HG02885 (cell line): ENCODE data around the gene HNRNPR.
"Not testable (repeated sequence)": the region's sequence is repeated elsewhere in the genome, so short reads cannot be mapped to it uniquely, and the experiment has no call there.

Source experiments
- ATAC-seq: cut with Tn5 transposase; IDR thresholded peaks from one replicate; pipeline ENCODE4 v1.9.1; 2021; ENCODE audit warnings: mild to moderate bottlenecking; ENCODE audit not compliant: unreplicated experiment, poor library complexity

HNRNPR gene

DNA sequence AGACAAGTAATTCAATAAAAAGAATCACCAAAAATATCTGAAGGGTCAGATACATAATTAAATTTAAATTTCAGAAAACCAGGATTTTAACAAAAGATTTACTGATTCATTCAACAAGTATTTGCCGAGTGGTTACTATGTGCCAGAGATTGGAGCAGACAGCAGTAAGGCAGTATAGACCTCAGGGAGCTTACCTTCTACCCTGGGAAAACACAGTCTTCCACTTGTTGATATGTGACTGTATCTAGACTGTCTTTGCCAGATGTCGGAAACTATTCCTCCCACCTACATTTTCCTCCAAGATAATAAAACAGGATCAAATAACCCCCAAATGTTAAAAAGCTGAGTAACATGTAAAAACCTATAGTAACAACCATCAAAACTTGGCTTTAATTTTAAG is 6.2 kb downstream of the HNRNPR start:
- no peak for ATAC-seq

DNA sequence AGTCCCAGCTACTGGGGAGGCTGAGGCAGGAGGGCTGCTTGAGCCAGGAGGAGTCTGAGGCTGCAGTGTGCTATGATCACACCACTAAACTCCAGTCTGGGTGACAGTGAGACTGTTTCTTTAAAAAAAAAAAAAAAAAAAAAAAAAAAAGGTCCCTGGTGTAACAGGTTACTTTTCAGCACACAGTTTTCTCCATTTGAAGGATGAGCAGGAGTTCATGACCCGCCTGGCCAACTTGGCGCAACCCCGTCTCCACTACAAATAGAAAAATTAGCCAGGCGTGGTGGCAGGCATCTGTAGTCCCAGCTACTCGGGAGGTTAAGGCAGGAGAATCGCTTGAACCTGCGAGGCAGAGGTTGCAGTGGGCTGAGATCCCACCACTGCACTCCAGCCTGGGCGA is 12.4 kb downstream of the HNRNPR start:
- ATAC-seq = no peak

- no peak for ATAC-seq
Observed at GRCh38 chr1:23330846-23331245, 13.2 kb downstream of the HNRNPR start.

- ATAC-seq = no peak
Observed at GRCh38 chr1:23325393-23325792, 18.7 kb downstream of the HNRNPR start.

DNA sequence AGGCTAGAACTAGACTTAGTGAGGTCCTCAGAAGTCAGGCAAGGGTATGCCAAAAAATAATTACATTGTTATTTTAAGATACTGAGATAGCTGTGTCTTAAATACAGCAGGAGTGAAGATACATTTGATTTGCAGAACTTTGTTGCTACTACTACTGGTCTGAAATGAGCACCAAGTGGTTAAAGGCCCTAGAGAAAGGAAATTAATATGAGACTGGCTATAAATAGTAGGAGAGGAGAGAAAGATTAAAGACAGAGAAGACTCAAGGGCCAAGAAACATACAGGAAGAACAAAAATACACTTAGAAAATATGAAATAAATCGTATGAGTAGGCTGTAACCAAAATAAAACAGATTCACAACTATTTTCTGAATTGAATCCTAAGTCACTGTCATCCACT is 21.3 kb downstream of the HNRNPR start:
- no peak for ATAC-seq

GRCh38 chr1:23310280-23310679 is 33.8 kb downstream of the HNRNPR start:
- ATAC-seq = not testable (repeated sequence)

- ATAC-seq = no peak
Observed at GRCh38 chr1:23304140-23304620, 39.9 kb downstream of the HNRNPR start.

GRCh38 chr1:23303524-23303923 is 40.6 kb downstream of the HNRNPR start:
- no peak for ATAC-seq

DNA sequence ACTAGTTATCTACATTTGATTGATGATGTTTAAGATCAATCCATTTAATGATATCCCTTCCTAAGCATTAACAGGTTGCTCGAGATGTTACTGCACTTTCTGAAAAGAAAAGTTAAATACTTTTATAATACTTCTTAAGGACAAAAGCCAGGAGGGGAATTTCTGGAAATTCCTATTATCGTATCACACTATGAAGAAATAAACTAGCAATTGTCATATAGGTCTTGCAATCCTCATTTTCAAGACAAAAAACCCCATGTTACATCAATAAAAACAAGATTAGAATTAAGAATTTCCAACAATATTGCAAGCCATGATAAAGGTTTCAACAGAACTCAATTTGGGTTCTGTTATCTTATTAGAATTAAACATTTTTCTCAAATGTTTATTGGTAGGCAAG is 47.2 kb downstream of the HNRNPR start:
- no peak for ATAC-seq

DNA sequence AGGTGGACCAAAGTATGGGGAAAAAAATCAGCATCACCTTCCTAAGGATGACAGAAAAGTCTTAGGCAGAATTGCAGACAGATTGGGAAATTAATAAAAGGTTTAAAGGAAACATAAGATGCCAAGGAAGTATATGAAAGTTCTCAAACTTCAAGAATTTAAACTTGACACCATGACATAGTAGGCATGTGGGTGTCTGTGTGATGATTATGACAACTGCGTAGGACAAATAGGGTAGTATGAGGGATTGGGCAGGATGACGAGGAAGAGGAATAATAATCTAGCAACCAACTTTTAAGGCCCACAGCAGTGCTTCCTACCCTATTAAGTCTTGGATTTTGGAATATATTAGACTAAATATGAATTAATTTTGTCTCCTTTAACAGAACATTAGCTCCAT is 52.4 kb downstream of the HNRNPR start:
- no peak for ATAC-seq

DNA sequence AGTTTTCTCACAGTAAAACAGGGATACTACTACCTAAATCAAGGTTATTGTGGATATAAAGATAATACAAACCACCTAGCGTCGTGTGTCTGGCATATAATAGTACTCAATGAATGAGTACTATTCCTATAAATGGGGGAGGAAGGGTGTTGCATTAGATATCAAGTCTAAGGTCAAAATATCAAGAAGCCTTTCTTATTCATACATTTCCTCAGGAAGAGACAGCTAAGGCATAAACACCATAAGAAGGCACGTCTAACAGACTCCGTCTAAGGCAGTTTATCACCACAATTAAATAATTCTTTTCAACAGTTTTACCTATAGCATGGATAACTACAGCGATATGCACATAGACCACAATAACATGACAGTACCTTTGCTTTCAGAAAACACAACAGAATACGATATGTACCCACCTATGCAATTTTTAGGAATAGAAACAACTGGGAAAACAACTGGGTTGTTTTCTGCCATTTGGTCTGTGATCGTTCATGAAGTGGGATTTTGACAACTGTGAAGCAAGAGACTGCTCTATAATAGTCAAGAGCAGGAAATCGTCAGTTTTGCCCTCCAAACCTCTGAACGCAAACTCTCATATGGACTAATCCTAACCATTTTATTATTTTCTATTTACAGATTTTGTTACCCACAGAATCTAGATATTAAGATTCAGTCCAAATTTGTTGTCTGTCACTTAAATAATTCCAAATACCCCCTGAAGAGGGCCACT is 53.1 kb downstream of the HNRNPR start:
- ATAC-seq = no peak

DNA sequence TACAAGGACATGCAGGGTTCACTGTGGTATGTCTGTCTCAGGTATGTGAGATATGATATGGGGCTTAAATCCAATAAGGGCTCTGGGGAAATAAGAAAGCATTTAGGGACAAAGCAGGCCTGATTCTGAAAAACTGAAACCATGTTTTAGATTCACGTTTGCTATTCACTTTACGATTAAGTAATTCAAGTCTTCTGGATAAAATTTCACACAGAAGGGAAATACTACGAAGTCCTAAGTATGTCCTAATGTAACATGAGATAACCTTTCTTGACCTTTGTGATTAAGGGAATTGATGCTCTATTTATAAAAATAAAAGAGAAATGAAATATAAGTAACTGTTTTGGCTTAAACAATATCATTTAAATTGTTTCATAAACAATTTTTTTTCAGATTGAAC is 55.4 kb downstream of the HNRNPR start:
- ATAC-seq = no peak

DNA sequence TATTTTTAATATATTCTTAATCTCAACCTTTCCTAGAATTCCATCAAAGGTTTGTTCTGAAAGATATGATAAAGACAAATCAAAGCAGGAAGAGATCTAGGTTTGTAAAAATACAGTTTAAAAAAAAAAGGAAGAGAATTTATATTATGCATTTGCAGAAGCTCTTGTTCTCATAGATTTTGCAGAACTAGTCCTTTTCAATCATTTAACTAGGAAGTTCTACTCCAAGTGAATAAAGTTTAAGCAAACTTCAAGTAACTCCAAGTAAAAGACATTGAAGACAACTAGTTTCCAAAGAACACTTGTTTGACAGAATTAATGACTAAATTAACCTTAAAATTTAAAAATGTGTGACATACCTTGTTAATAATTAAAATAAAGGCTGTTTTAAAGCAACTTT is 55.9 kb downstream of the HNRNPR start:
- no peak for ATAC-seq

GRCh38 chr1:23286401-23286800 is 57.7 kb downstream of the HNRNPR start:
- no peak for ATAC-seq

DNA sequence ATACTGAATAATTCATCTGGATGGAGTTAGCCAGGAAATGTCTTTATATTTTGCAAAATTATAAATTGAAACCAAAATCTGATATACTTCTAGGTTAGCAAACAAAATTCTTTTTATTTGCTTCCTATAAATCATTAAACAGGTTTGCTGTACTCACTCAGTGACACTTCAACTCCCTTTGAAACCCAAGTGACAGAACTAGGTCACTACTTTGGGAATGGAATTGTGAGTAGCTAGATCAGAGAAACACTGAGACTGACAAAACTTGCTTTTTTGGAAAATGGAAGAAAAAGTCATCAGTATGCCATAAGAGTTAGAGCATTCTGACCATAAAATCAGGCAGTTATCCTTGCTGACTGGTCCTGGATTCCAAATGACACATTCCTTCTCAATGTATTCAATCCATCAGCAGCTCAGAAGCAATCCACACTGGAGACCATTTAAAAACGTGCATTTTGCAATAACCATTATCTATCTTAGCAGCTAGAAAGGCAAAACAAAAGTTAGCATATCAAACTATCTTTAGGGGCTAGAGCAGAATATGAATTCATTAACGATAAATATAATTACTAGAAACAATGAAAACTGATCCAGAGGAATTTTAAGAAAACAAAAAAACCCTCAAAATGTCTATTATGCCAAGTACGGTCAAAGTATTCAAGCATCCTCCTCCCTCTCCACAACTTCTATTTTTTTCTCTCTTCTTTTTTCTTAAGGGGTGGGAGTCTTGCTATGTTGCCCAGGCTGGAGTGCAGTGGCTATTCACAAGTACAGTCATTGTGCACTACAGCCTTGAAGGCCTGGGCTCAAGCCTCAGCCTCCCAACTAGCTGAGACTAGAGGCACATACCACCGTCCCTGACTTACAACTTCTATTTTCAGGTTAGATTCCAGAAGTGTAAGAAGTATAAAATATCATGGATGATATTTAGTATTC is 60.1 kb downstream of the HNRNPR start:
- ATAC-seq = no peak

DNA sequence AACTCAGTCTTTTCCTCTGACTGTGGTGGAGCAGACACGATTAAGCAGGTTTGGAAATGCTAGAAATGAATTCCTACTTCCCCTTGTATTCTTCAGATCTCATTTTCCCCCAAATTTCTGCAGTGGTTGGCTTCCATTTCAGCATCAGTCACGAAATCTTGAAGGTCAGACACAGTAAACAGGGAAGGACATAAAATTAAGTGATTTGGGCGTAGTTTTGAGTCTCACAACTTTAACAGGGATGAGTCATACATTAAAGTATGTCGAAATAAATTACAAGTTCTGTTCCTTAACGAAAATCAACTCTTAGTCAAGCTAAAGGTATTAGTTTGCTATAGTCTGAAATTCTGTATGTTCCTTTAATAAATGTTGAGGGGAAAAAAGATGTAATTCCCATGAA is 61.1 kb downstream of the HNRNPR start:
- ATAC-seq = no peak

GRCh38 chr1:23278717-23279116 is 65.4 kb downstream of the HNRNPR start:
- no peak for ATAC-seq

- ATAC-seq = no peak
Observed at GRCh38 chr1:23276531-23276930, 67.6 kb downstream of the HNRNPR start.

DNA sequence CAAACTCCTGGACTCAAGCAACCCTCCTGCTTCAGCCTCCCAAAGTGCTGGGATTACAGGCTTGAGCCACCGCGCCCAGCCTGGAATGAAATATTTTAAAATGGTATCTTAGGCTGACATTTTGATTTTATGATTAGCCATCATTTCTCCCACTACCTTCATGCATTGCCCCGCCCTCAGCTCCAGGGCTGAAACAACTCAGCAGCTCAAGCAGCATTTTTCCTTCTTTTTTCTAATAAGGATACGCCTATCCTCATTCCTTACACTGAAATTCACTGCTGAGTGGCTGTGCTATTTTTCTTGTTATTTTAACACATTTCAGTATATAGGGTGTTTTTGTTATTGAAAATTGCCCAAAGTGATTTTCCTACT is 70.0 kb downstream of the HNRNPR start:
- ATAC-seq = no peak

DNA sequence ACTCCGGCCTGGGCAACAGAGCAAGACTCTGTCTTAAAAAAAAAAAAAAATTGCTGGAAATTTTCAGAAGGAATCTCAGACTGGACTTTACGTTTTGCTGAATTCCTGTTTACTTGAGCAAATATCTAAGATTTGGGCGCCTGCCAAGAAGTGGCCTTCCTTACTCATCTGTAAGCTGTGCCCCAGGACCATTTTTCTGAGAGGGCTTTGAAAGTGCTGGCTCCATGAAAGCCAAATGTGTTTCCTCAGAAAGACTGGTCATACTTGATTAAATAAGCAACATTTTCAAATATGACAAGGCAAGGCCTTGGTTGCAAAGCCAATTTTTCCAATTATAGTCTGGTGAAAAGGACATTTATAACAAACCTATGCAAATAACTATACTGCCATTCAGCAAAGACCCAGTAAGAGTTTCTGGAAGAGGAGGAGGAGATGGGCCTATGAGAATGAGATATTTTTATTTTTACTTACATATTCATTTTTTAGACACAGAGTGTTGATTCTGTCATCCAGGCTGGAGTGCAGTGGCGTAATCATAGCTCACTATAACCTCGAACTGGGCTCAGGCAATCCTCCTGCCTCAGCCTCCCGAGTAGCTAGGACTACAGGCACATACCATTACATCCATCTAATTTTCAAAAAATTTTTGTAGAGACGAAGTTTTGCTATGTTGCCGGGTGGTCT is 70.5 kb downstream of the HNRNPR start:
- ATAC-seq = no peak

GRCh38 chr1:23263380-23263887 is 80.7 kb downstream of the HNRNPR start:
- no peak for ATAC-seq
